Endothelial cell of umbilical vein (primary cell): ENCODE measurements around the gene PNPLA1. TPM values are rescaled to one million over a fixed set of nuclear protein-coding genes. Genes with fewer than 3 reads are reported as not detected.

Source experiments
- BruUV-seq: library from RNA; stranded (reverse); fragments of 400-500 nt; replicated peaks from 2 replicates; lab custom pipeline; 2021; lab: Mats Ljungman, UMichigan
- CTCF ChIA-PET: fragments of 300-600, 350-600 bp; sonication (Branson Sonifier 250); formaldehyde crosslinking; loops from one replicate; lab custom pipeline; 2021; ENCODE audit warnings: antibody characterized with exemption, inconsistent platforms; lab: Charles Lee
- POLR2A ChIA-PET: fragments of 300-600, 350-600 bp; sonication (Branson Sonifier 250); formaldehyde crosslinking; loops from one replicate; lab custom pipeline; 2021; ENCODE audit warnings: antibody characterized with exemption, inconsistent platforms; lab: Charles Lee
- DNase-seq: peaks from one replicate; pipeline ENCODE4 v3.0.0-alpha.2; 2011; ENCODE audit warnings: low read depth, low spot score
- FAIRE-seq: peaks from 2 replicates; lab custom pipeline; 2011; peaks lifted over from hg19 to GRCh38; lab: Jason Lieb, UNC
- H2AFZ ChIP-seq: 2 replicates; pipeline ENCODE4 v1.6.0; 2012; ENCODE audit warnings: low read depth, low read length, control low read depth, inconsistent platforms
- H3K27ac ChIP-seq: 2 replicates; pipeline ENCODE4 v1.5.1; 2011; ENCODE audit warnings: low read depth, mild to moderate bottlenecking, control low read depth, low read length, moderate library complexity; ENCODE audit not compliant: insufficient read depth
- H3K27me3 ChIP-seq, 2 experiments: 2 replicates each; pipeline versions ENCODE4 v1.6.0 to v1.6.1; 2011; ENCODE audit warnings: low read length in 2 of 2, mixed read lengths in 1 of 2; ENCODE audit not compliant: control insufficient read depth in 2 of 2, insufficient read depth in 2 of 2
- H3K36me3 ChIP-seq, 2 experiments: 2 replicates in 1 of 2; 3 replicates in 1 of 2; pipeline ENCODE4 v1.5.1; 2011; ENCODE audit warnings: low read length in 2 of 2, mild to moderate bottlenecking in 1 of 2, moderate library complexity in 1 of 2; ENCODE audit not compliant: control insufficient read depth in 2 of 2, insufficient read depth in 2 of 2; ENCODE audit errors: extremely low read depth in 1 of 2
- H3K4me1 ChIP-seq: 3 replicates; pipeline ENCODE4 v1.5.1; 2011; ENCODE audit warnings: mild to moderate bottlenecking, low read length; ENCODE audit not compliant: control insufficient read depth, insufficient read depth; ENCODE audit errors: extremely low read depth
- H3K4me2 ChIP-seq: 2 replicates; pipeline ENCODE4 v1.6.1; 2011; ENCODE audit warnings: low read length, control low read depth, mixed read lengths; ENCODE audit not compliant: insufficient read depth
- H3K4me3 ChIP-seq, 3 experiments: fragments of 200-600 bp in 1 of 3; sonication (generic), shearing (Covaris generic) in 1 of 3; replicated peaks in 1 of 3; 2 replicates each; pipeline ENCODE4 v1.5.1; 2011 to 2016; ENCODE audit warnings: control low read depth in 3 of 3, low read length in 3 of 3, mild to moderate bottlenecking in 2 of 3, inconsistent platforms in 1 of 3, low read depth in 1 of 3, moderate library complexity in 1 of 3; ENCODE audit not compliant: insufficient read depth in 1 of 3
- H3K79me2 ChIP-seq: 2 replicates; pipeline ENCODE4 v1.6.0; 2012; ENCODE audit warnings: low read length, inconsistent platforms; ENCODE audit not compliant: control insufficient read depth, insufficient read depth
- H3K9ac ChIP-seq: replicated peaks from 2 replicates; pipeline ENCODE3; 2011; ENCODE audit warnings: low read length, control low read depth; ENCODE audit not compliant: insufficient read depth; ENCODE audit errors: extremely low read depth
- H3K9me1 ChIP-seq: replicated peaks from 3 replicates; pipeline ENCODE4 v1.6.0; 2011; ENCODE audit warnings: mild to moderate bottlenecking, low read length; ENCODE audit not compliant: control insufficient read depth, insufficient read depth; ENCODE audit errors: extremely low read depth
- H3K9me3 ChIP-seq: replicated peaks from 2 replicates; pipeline ENCODE4 v1.5.1; 2012; ENCODE audit warnings: low read length, inconsistent platforms; ENCODE audit not compliant: control insufficient read depth, insufficient read depth
- H4K20me1 ChIP-seq: replicated peaks from 2 replicates; pipeline ENCODE3; 2011; ENCODE audit warnings: mild to moderate bottlenecking, low read length; ENCODE audit not compliant: control insufficient read depth, insufficient read depth; ENCODE audit errors: extremely low read depth
- CTCF ChIP-seq, 2 donors: IDR thresholded peaks; 1 replicate in 1 of 2; 2 replicates in 1 of 2; pipeline ENCODE4 v1.5.1; 2011; ENCODE audit warnings: low read length in 2 of 2, mild to moderate bottlenecking in 2 of 2, moderate library complexity in 2 of 2, control low read depth in 1 of 2, inconsistent platforms in 1 of 2, low read depth in 1 of 2; ENCODE audit not compliant: insufficient read depth in 1 of 2; ENCODE audit errors: extremely low read depth in 1 of 2
- EZH2 ChIP-seq: IDR thresholded peaks from 2 replicates; pipeline ENCODE4 v1.6.1; 2012; ENCODE audit warnings: borderline replicate concordance, low read depth, mild to moderate bottlenecking, moderate library complexity, low read length, inconsistent platforms; ENCODE audit not compliant: severe bottlenecking
- FOS ChIP-seq: IDR thresholded peaks from 2 replicates; pipeline ENCODE4 v1.6.1; 2011; ENCODE audit warnings: mild to moderate bottlenecking, low read length, moderate library complexity, borderline replicate concordance; ENCODE audit not compliant: insufficient read depth
- GATA2 ChIP-seq: IDR thresholded peaks from 2 replicates; pipeline ENCODE4 v1.7.0; 2011; ENCODE audit warnings: low read depth, mild to moderate bottlenecking, moderate library complexity, mixed read lengths, low read length; ENCODE audit not compliant: insufficient read length, insufficient read depth
- JUN ChIP-seq: IDR thresholded peaks from 2 replicates; pipeline ENCODE4 v1.6.1; 2011; ENCODE audit warnings: borderline replicate concordance, low read depth; ENCODE audit not compliant: insufficient read length, insufficient read depth
- MAX ChIP-seq: IDR thresholded peaks from 2 replicates; pipeline ENCODE4 v1.6.1; 2011; ENCODE audit not compliant: insufficient read depth, insufficient read length
- MYC ChIP-seq: IDR thresholded peaks from one replicate; pipeline ENCODE4 v1.6.1; 2011; ENCODE audit warnings: mild to moderate bottlenecking, low read depth, low read length
- POLR2A ChIP-seq: IDR thresholded peaks from 2 replicates; pipeline ENCODE4 v1.6.1; 2012; ENCODE audit warnings: low read depth, mild to moderate bottlenecking, control low read depth, low read length
- POLR2AphosphoS5 ChIP-seq: IDR thresholded peaks from 2 replicates; pipeline ENCODE4 v1.6.1; 2012; ENCODE audit warnings: low read depth, mild to moderate bottlenecking, control low read depth, low read length, moderate library complexity; ENCODE audit not compliant: insufficient read depth
- dilution Hi-C: fragments of 300-500 bp; cut with MboI; formaldehyde crosslinking; loops from one replicate; pipeline ENCODE4 v1.15.0; 2019; ENCODE audit warnings: low sequenced_read_pairs; ENCODE audit not compliant: extremely low pct_ligation_motif_present
- intact Hi-C: fragments of 100-400 bp; cut with micrococcal nuclease; formaldehyde crosslinking; loops from one replicate; pipeline ENCODE4 v1.10.0; 2022
- polyA plus RNA-seq, 4 experiments: library from polyadenylated mRNA; depleted of rRNA in 3 of 4; stranded (reverse) in 3 of 4; unstranded in 1 of 4; fragments of >200 nt; gene quantifications; 2 replicates each; pipeline versions ENCODE4 v1.2.1 to v1.2.3, GENCODE V29; 2011 to 2012; ENCODE audit warnings: missing spikeins in 1 of 4
- total RNA-seq: library from RNA; stranded (reverse); gene quantifications from 2 replicates; pipeline ENCODE4 v1.2.3, GENCODE V29; 2021

PNPLA1 gene
- total and polyA plus RNA-seq, 2 donors (not counting 3 experiments of a cell fraction or from before 2014, with no cell fraction given) = not detected

- Histone ChIP-seq H3K4me1 (no peaks in the 10 kb centered on the region), H3K79me2 (no peaks in the 10 kb centered on the region), H3K36me3 (no peaks in the 10 kb centered on the region), H4K20me1 (no peaks in the 10 kb centered on the region), H3K27ac (no peak overlapping the region), H3K9me1 (no peaks in the 10 kb centered on the region), H3K27me3 (peaks cover 7 to 8% of the 10 kb centered on the region in 2 experiments), H2AFZ (no peak overlapping the region), H3K9me3 (no peaks in the 10 kb centered on the region), H3K4me3 (no peak overlapping the region), H3K4me2 (no peak overlapping the region), H3K9ac (no peak overlapping the region)
- no peak for DNase-seq
- dilution Hi-C loops (no loop called here), intact Hi-C loops (no loop called here)
- FAIRE-seq = no peak
- POLR2A ChIA-PET = no interaction called here
- no TSS peak for BruUV-seq
- CTCF ChIA-PET = interaction anchor here (0.9 to 1.4 kb wide), 2 partner anchors 45 to 47 kb away, joined by 3 to 4 read pairs; no protein-coding TSS in a partner anchor
- TF ChIP-seq GATA2 (no peak), MYC (no peak), JUN (no peak), POLR2AphosphoS5 (no peak), MAX (no peak), EZH2 (no peak), FOS (no peak)
These were observed 26.4 kb downstream of the PNPLA1 start for GRCh38 chr6:36296240-36296639.

GRCh38 chr6:36297051-36297450, 27.2 kb downstream of the PNPLA1 start:
- POLR2A ChIA-PET = no interaction called here
- intact Hi-C loops = no loop called here
- H3K9me1 ChIP-seq = no peaks in the 10 kb centered on the region
- FAIRE-seq (no peak), DNase-seq (no peak)
- no peaks in the 10 kb centered on the region for H3K36me3 ChIP-seq
- H3K79me2 ChIP-seq = no peaks in the 10 kb centered on the region
- no peaks in the 10 kb centered on the region for H4K20me1 ChIP-seq
- H3K4me3 ChIP-seq = no peak overlapping the region
- TF ChIP-seq MYC (no peak), EZH2 (no peak), JUN (no peak), CTCF (IDR thresholded peaks at IDR 0.05; ENCODE audit: extremely low read depth in 1 of 2, insufficient read depth in 1 of 2, low read depth in 1 of 2, low read length in 2 of 2) (no peak), POLR2A (no peak), POLR2AphosphoS5 (no peak), FOS (no peak), MAX (no peak)
- no peak overlapping the region for H3K9ac ChIP-seq
- H3K27ac ChIP-seq = no peak overlapping the region
- CTCF ChIA-PET = interaction anchor here (0.5 to 1.4 kb wide), 3 partner anchors 39 to 774 kb away, joined by 3 read pairs; no protein-coding TSS in a partner anchor
- dilution Hi-C loops = no loop called here
- H3K4me1 ChIP-seq = no peaks in the 10 kb centered on the region
- BruUV-seq = no TSS peak
- no peaks in the 10 kb centered on the region for H3K9me3 ChIP-seq
- peaks cover 7 to 8% of the 10 kb centered on the region in 2 experiments for H3K27me3 ChIP-seq
- H3K4me2 ChIP-seq = no peak overlapping the region
- no peak overlapping the region for H2AFZ ChIP-seq
